Keratinocyte (primary cell): ENCODE data around the gene CCDC12. TPM values are rescaled to one million over a fixed set of nuclear protein-coding genes. Genes with fewer than 3 reads are reported as not detected.

ENCODE experiments used
- DNase-seq: peaks from one replicate; pipeline ENCODE4 v3.0.0-alpha.2; 2011; ENCODE audit warnings: low read depth, missing footprints, low spot score
- FAIRE-seq: peaks from 2 replicates; lab custom pipeline; 2011; peaks lifted over from hg19 to GRCh38; lab: Jason Lieb, UNC
- H2AFZ ChIP-seq: 2 replicates; pipeline ENCODE4 v1.6.0; 2012; ENCODE audit warnings: low read length, control low read depth, inconsistent platforms; ENCODE audit not compliant: control insufficient read depth
- H3K27ac ChIP-seq: 2 replicates; pipeline ENCODE4 v1.5.1; 2011; ENCODE audit warnings: low read length; ENCODE audit not compliant: control insufficient read depth, insufficient read depth
- H3K27me3 ChIP-seq: 3 replicates; pipeline ENCODE4 v1.6.0; 2011; ENCODE audit warnings: low read length; ENCODE audit not compliant: control insufficient read depth, insufficient read depth; ENCODE audit errors: extremely low read depth
- H3K36me3 ChIP-seq, 2 experiments: 2 replicates in 1 of 2; 3 replicates in 1 of 2; pipeline ENCODE4 v1.5.1; 2011; ENCODE audit warnings: low read length in 2 of 2, mild to moderate bottlenecking in 1 of 2; ENCODE audit not compliant: control insufficient read depth in 2 of 2, insufficient read depth in 2 of 2; ENCODE audit errors: extremely low read depth in 1 of 2
- H3K4me1 ChIP-seq: 3 replicates; pipeline ENCODE4 v1.5.1; 2011; ENCODE audit warnings: low read length; ENCODE audit not compliant: control insufficient read depth, insufficient read depth; ENCODE audit errors: extremely low read depth
- H3K4me2 ChIP-seq: 3 replicates; pipeline ENCODE4 v1.6.0; 2011; ENCODE audit warnings: low read depth, low read length; ENCODE audit not compliant: control insufficient read depth, insufficient read depth; ENCODE audit errors: extremely low read depth
- H3K4me3 ChIP-seq, 3 experiments: fragments of 200-600 bp in 1 of 3; sonication (generic) in 1 of 3; 2 replicates in 2 of 3; 3 replicates in 1 of 3; pipeline ENCODE4 v1.5.1; 2011 to 2016; ENCODE audit warnings: low read length in 3 of 3, mild to moderate bottlenecking in 3 of 3, control low read depth in 2 of 3, inconsistent platforms in 1 of 3, low read depth in 1 of 3, mixed read lengths in 1 of 3, mixed run types in 1 of 3, moderate library complexity in 1 of 3; ENCODE audit not compliant: control insufficient read depth in 2 of 3, insufficient read depth in 2 of 3; ENCODE audit errors: extremely low read depth in 1 of 3
- H3K79me2 ChIP-seq: 2 replicates; pipeline ENCODE4 v1.6.0; 2012; ENCODE audit warnings: low read length; ENCODE audit not compliant: control insufficient read depth, insufficient read depth
- H3K9ac ChIP-seq: 3 replicates; pipeline ENCODE4 v1.6.0; 2011; ENCODE audit warnings: low read length; ENCODE audit not compliant: control insufficient read depth, insufficient read depth; ENCODE audit errors: extremely low read depth
- H3K9me1 ChIP-seq: 3 replicates; pipeline ENCODE4 v1.6.0; 2011; ENCODE audit warnings: low read length; ENCODE audit not compliant: control insufficient read depth, insufficient read depth; ENCODE audit errors: extremely low read depth
- H3K9me3 ChIP-seq: 2 replicates; pipeline ENCODE4 v1.5.1; 2012; ENCODE audit warnings: low read depth, low read length; ENCODE audit not compliant: control insufficient read depth
- H4K20me1 ChIP-seq: 3 replicates; pipeline ENCODE4 v1.6.0; 2011; ENCODE audit warnings: low read length; ENCODE audit not compliant: control insufficient read depth, insufficient read depth; ENCODE audit errors: extremely low read depth
- CTCF ChIP-seq, 3 experiments: IDR thresholded peaks in 1 of 3; conservative IDR thresholded peaks in 1 of 3; optimal IDR thresholded peaks in 1 of 3; 2 replicates in 2 of 3; 3 replicates in 1 of 3; pipeline versions ENCODE3 to v1.5.1; 2011; ENCODE audit warnings: low read length in 3 of 3, mild to moderate bottlenecking in 3 of 3, moderate library complexity in 2 of 3, control low read depth in 1 of 3, inconsistent platforms in 1 of 3; ENCODE audit not compliant: insufficient read depth in 2 of 3; ENCODE audit errors: extremely low read depth in 1 of 3
- EZH2 ChIP-seq: IDR thresholded peaks from one replicate; pipeline ENCODE4 v1.6.1; 2012; ENCODE audit warnings: inconsistent platforms, mild to moderate bottlenecking, low read length, moderate library complexity
- dilution Hi-C: fragments of 300-500 bp; cut with MboI; formaldehyde crosslinking; loops from one replicate; pipeline ENCODE4 v1.7.0; 2020; ENCODE audit warnings: low sequenced_read_pairs; ENCODE audit not compliant: extremely low pct_ligation_motif_present
- polyA plus RNA-seq, 5 experiments: library from polyadenylated mRNA; depleted of rRNA in 3 of 5; stranded (reverse) in 3 of 5; stranded (forward) in 1 of 5; unstranded in 1 of 5; fragments of >200 nt; gene quantifications; 1 replicate in 1 of 5; 2 replicates in 3 of 5; 3 replicates in 1 of 5; pipeline versions ENCODE4 v1.2.1 to v1.2.3, GENCODE V29; 2011 to 2012; ENCODE audit warnings: missing spikeins in 2 of 5, low read depth in 1 of 5, low replicate concordance in 1 of 5

The CCDC12 gene
- polyA plus RNA-seq, 1 donor (not counting 4 experiments of a cell fraction or from before 2014, with no cell fraction given), result 27.5 TPM

- Histone ChIP-seq H2AFZ (no peak overlapping the region), H3K9ac (no peak overlapping the region), H3K4me3 (no peak overlapping the region), H4K20me1 (peaks cover 1% of the 10 kb centered on the region), H3K9me1 (no peaks in the 10 kb centered on the region), H3K27ac (no peak overlapping the region), H3K79me2 (no peaks in the 10 kb centered on the region), H3K36me3 (peaks cover 25 to 43% of the 10 kb centered on the region in 2 experiments), H3K4me1 (peaks cover 11% of the 10 kb centered on the region), H3K9me3 (no peaks in the 10 kb centered on the region), H3K27me3 (no peaks in the 10 kb centered on the region), H3K4me2 (no peak overlapping the region)
- FAIRE-seq, result no peak
- dilution Hi-C loops, result no loop called here
- no peak for DNase-seq
- TF ChIP-seq CTCF (optimal IDR thresholded peaks at IDR 0.05 in 1 of 3, IDR thresholded peaks at IDR 0.05 in 1 of 3, conservative IDR thresholded peaks at IDR 0.05 in 1 of 3; ENCODE audit: extremely low read depth in 1 of 3, insufficient read depth in 2 of 3, low read length in 3 of 3), result no peak
- TF ChIP-seq EZH2, result no peak
Measured at GRCh38 chr3:46993292-46993691, 16.7 kb upstream of the CCDC12 start.

GRCh38 chr3:46992231-46992630, 15.7 kb upstream of the CCDC12 start:
- no peak overlapping the region for H3K27ac ChIP-seq
- TF ChIP-seq EZH2 (no peak), CTCF (optimal IDR thresholded peaks at IDR 0.05 in 1 of 3, IDR thresholded peaks at IDR 0.05 in 1 of 3, conservative IDR thresholded peaks at IDR 0.05 in 1 of 3; ENCODE audit: extremely low read depth in 1 of 3, insufficient read depth in 2 of 3, low read length in 3 of 3) (no peak)
- H3K9ac ChIP-seq, result no peak overlapping the region
- peaks cover 25 to 36% of the 10 kb centered on the region in 2 experiments for H3K36me3 ChIP-seq
- dilution Hi-C loops, result no loop called here
- no peak overlapping the region for H3K4me3 ChIP-seq
- H3K79me2 ChIP-seq, result no peaks in the 10 kb centered on the region
- FAIRE-seq (no peak), DNase-seq (no peak)
- no peaks in the 10 kb centered on the region for H3K9me3 ChIP-seq
- H3K4me1 ChIP-seq, result peaks cover 18% of the 10 kb centered on the region
- H3K9me1 ChIP-seq, result no peaks in the 10 kb centered on the region
- no peaks in the 10 kb centered on the region for H4K20me1 ChIP-seq
- no peak overlapping the region for H3K4me2 ChIP-seq
- no peak overlapping the region for H2AFZ ChIP-seq
- H3K27me3 ChIP-seq, result no peaks in the 10 kb centered on the region
